Loucy (cell line): ENCODE results near the gene RBM6.

ENCODE experiments used
- H2AFZ ChIP-seq: fragments of 200-600 bp; sonication (generic); 2 replicates; pipeline ENCODE4 v1.6.0; 2016; ENCODE audit warnings: antibody characterized with exemption, mild to moderate bottlenecking, low read length, moderate library complexity
- H3F3A ChIP-seq: fragments of 200-600 bp; 2 replicates; pipeline ENCODE4 v1.6.0; 2016; ENCODE audit warnings: antibody characterized with exemption, low read depth, mild to moderate bottlenecking
- H3K27me3 ChIP-seq: fragments of 200-600 bp; sonication (generic); 2 replicates; pipeline ENCODE4 v1.6.1; 2014; ENCODE audit warnings: low read length, mild to moderate bottlenecking; ENCODE audit not compliant: insufficient read depth, poor library complexity, severe bottlenecking
- H3K36me3 ChIP-seq: fragments of 200-600 bp; sonication (generic); 2 replicates; pipeline ENCODE4 v1.6.1; 2016; ENCODE audit warnings: low read length; ENCODE audit not compliant: insufficient read depth
- H3K4me1 ChIP-seq: fragments of 200-600 bp; sonication (generic); 2 replicates; pipeline ENCODE4 v1.5.1; 2014; ENCODE audit warnings: low read length, mild to moderate bottlenecking; ENCODE audit not compliant: insufficient read depth, poor library complexity, severe bottlenecking
- H3K4me2 ChIP-seq: fragments of 200-600 bp; sonication (generic); 2 replicates; pipeline ENCODE4 v1.6.0; 2014; ENCODE audit warnings: antibody characterized with exemption, low read length, low read depth, mild to moderate bottlenecking; ENCODE audit not compliant: poor library complexity, severe bottlenecking
- H3K4me3 ChIP-seq: fragments of 200-600 bp; sonication (generic); 2 replicates; pipeline ENCODE4 v1.5.1; 2014; ENCODE audit warnings: low read length, mild to moderate bottlenecking, mixed read lengths; ENCODE audit not compliant: poor library complexity, severe bottlenecking
- H3K79me2 ChIP-seq: fragments of 200-600 bp; sonication (generic); 2 replicates; pipeline ENCODE4 v1.6.1; 2014; ENCODE audit warnings: low read length; ENCODE audit not compliant: insufficient read depth
- H3K9ac ChIP-seq: fragments of 200-600 bp; sonication (generic); 2 replicates; pipeline ENCODE4 v1.6.0; 2014; ENCODE audit warnings: mild to moderate bottlenecking, low read depth, low read length, moderate library complexity; ENCODE audit not compliant: poor library complexity, severe bottlenecking
- H3K9me2 ChIP-seq: fragments of 200-600 bp; sonication (generic); replicated peaks from 2 replicates; pipeline ENCODE4 v1.6.1; 2016; ENCODE audit warnings: low read depth, low read length, mixed read lengths
- H3K9me3 ChIP-seq: fragments of 200-600 bp; sonication (generic); 2 replicates; pipeline ENCODE4 v1.6.1; 2014; ENCODE audit warnings: mild to moderate bottlenecking, antibody characterized with exemption, low read length, low read depth; ENCODE audit not compliant: insufficient read depth
- H4K20me1 ChIP-seq: fragments of 200-600 bp; sonication (generic); 2 replicates; pipeline ENCODE4 v1.6.0; 2014; ENCODE audit warnings: antibody characterized with exemption, low read length, mild to moderate bottlenecking; ENCODE audit not compliant: insufficient read depth, poor library complexity, severe bottlenecking
- CTCF ChIP-seq: fragments of 200-600 bp; sonication (generic); conservative IDR thresholded peaks from 2 replicates; pipeline ENCODE4 v1.5.1; 2014; ENCODE audit warnings: mild to moderate bottlenecking, antibody characterized with exemption, low read length
- EZH2phosphoT487 ChIP-seq: fragments of 200-600 bp; IDR thresholded peaks from 2 replicates; pipeline ENCODE4 v1.6.1; 2018; ENCODE audit warnings: antibody characterized with exemption, mild to moderate bottlenecking, moderate library complexity, borderline replicate concordance

Gene RBM6

GRCh38 chr3:49994476-49994875 is 54.5 kb downstream of the RBM6 start:
- Histone ChIP-seq H3K9me3 (no peaks in the 10 kb centered on the region), H3K36me3 (peaks cover 57% of the 10 kb centered on the region; the same call in 1 of the 2 replicates), H4K20me1 (peaks cover 5% of the 10 kb centered on the region), H3K9ac (no peak overlapping the region), H3K4me2 (no peak overlapping the region), H2AFZ (no peak overlapping the region), H3K4me3 (no peak overlapping the region), H3K79me2 (peaks cover 29% of the 10 kb centered on the region; the same call in 1 of the 2 replicates), H3K9me2 (no peaks in the 10 kb centered on the region), H3K4me1 (no peaks in the 10 kb centered on the region), H3K27me3 (no peaks in the 10 kb centered on the region), H3F3A (no peaks in the 10 kb centered on the region)
- no peak for TF ChIP-seq EZH2phosphoT487
- TF ChIP-seq CTCF: no peak

GRCh38 chr3:49996016-49996415 is 56.1 kb downstream of the RBM6 start:
- Histone ChIP-seq H3F3A (no peaks in the 10 kb centered on the region), H3K4me1 (no peaks in the 10 kb centered on the region), H3K79me2 (peaks cover 30% of the 10 kb centered on the region; the same call in 1 of the 2 replicates), H3K36me3 (peaks cover 55% of the 10 kb centered on the region; the same call in 1 of the 2 replicates), H2AFZ (no peak overlapping the region), H3K27me3 (no peaks in the 10 kb centered on the region), H3K9me2 (no peaks in the 10 kb centered on the region), H4K20me1 (peaks cover 5% of the 10 kb centered on the region), H3K4me2 (no peak overlapping the region), H3K4me3 (no peak overlapping the region), H3K9ac (no peak overlapping the region), H3K9me3 (no peaks in the 10 kb centered on the region)
- no peak for TF ChIP-seq CTCF
- no peak for TF ChIP-seq EZH2phosphoT487

- Histone ChIP-seq H3K27me3 (no peaks in the 10 kb centered on the region), H3K9me3 (no peaks in the 10 kb centered on the region), H3K4me1 (no peaks in the 10 kb centered on the region), H2AFZ (no peak overlapping the region), H3K4me2 (no peak overlapping the region), H3F3A (no peaks in the 10 kb centered on the region), H3K36me3 (peaks cover 59% of the 10 kb centered on the region; the same call in 1 of the 2 replicates), H4K20me1 (peaks cover 2% of the 10 kb centered on the region), H3K9me2 (no peaks in the 10 kb centered on the region), H3K79me2 (peaks cover 19% of the 10 kb centered on the region; the same call in 1 of the 2 replicates), H3K4me3 (no peak overlapping the region), H3K9ac (no peak overlapping the region)
- no peak for TF ChIP-seq CTCF
- TF ChIP-seq EZH2phosphoT487: no peak
Observed at GRCh38 chr3:49997862-49998261, 57.9 kb downstream of the RBM6 start.
